IMR-90 (cell line): Measurements from ENCODE around the gene ADGRL3. TPM values are rescaled to one million over a fixed set of nuclear protein-coding genes. Genes with fewer than 3 reads are reported as not detected.

ENCODE experiments used
- ATAC-seq: fragments of 200-7000 bp; cut with Tn5 transposase; 2 replicates; pipeline ENCODE4 v1.9.1; 2020; ENCODE audit warnings: low read depth, mild to moderate bottlenecking, moderate library complexity
- BruUV-seq: library from RNA; stranded (reverse); fragments of 400-500 nt; replicated peaks from 2 replicates; lab custom pipeline; 2021; lab: Mats Ljungman, UMichigan
- CTCF ChIA-PET: fragments of 300-600 bp; formaldehyde crosslinking; extraction: SDS; loops from one replicate; lab custom pipeline; 2021; ENCODE audit warnings: antibody characterized with exemption; lab: Yijun Ruan, JAX
- POLR2A ChIA-PET: fragments of 300-600 bp; sonication (Branson Sonifier 250); formaldehyde crosslinking; loops from one replicate; lab custom pipeline; 2022; ENCODE audit warnings: antibody characterized with exemption; ENCODE audit not compliant: unreplicated experiment; lab: Charles Lee
- DNase-seq: peaks from one replicate; pipeline ENCODE4 v3.0.0; 2013
- H2AFZ ChIP-seq: replicated peaks from 2 replicates; pipeline ENCODE3; 2013; ENCODE audit warnings: low read length, mild to moderate bottlenecking; ENCODE audit not compliant: poor library complexity
- H2AK5ac ChIP-seq: 2 replicates; pipeline ENCODE4 v1.6.1; 2013; ENCODE audit warnings: low read depth, low read length, inconsistent platforms
- H2AK9ac ChIP-seq: replicated peaks from 2 replicates; pipeline ENCODE3; 2013; ENCODE audit warnings: mild to moderate bottlenecking, low read depth, low read length, moderate library complexity; ENCODE audit not compliant: poor library complexity
- H2BK120ac ChIP-seq: 2 replicates; pipeline ENCODE4 v1.6.1; 2013; ENCODE audit warnings: low read depth, low read length, inconsistent platforms
- H2BK15ac ChIP-seq: 3 replicates; pipeline ENCODE4 v1.6.1; 2013; ENCODE audit warnings: low read depth, low read length, inconsistent platforms
- H2BK20ac ChIP-seq: 2 replicates; pipeline ENCODE4 v1.6.1; 2013; ENCODE audit warnings: low read depth, mild to moderate bottlenecking, inconsistent platforms, low read length, moderate library complexity
- H2BK5ac ChIP-seq: 2 replicates; pipeline ENCODE4 v1.6.1; 2013; ENCODE audit warnings: mild to moderate bottlenecking, low read depth, low read length, inconsistent platforms; ENCODE audit not compliant: poor library complexity, severe bottlenecking
- H3K14ac ChIP-seq: replicated peaks from 2 replicates; pipeline ENCODE4 v1.6.1; 2013; ENCODE audit warnings: low read depth, low read length, inconsistent platforms
- H3K18ac ChIP-seq: 2 replicates; pipeline ENCODE4 v1.6.1; 2013; ENCODE audit warnings: low read depth, low read length, control low read depth
- H3K23ac ChIP-seq: 2 replicates; pipeline ENCODE4 v1.6.1; 2013; ENCODE audit warnings: low read depth, low read length, inconsistent platforms
- H3K27ac ChIP-seq: 2 replicates; pipeline ENCODE4 v1.5.1; 2013; ENCODE audit warnings: mild to moderate bottlenecking, control low read depth, low read length; ENCODE audit not compliant: insufficient read depth
- H3K27me3 ChIP-seq: 2 replicates; pipeline ENCODE4 v1.6.1; 2013; ENCODE audit warnings: low read length; ENCODE audit not compliant: control insufficient read depth, insufficient read depth
- H3K36me3 ChIP-seq: 2 replicates; pipeline ENCODE4 v1.6.1; 2013; ENCODE audit warnings: low read length, mixed read lengths; ENCODE audit not compliant: control insufficient read depth, insufficient read depth
- H3K4ac ChIP-seq: 2 replicates; pipeline ENCODE4 v1.6.1; 2013; ENCODE audit warnings: low read depth, low read length, inconsistent platforms
- H3K4me1 ChIP-seq: 2 replicates; pipeline ENCODE4 v1.6.1; 2013; ENCODE audit warnings: low read length, mixed read lengths; ENCODE audit not compliant: control insufficient read depth, insufficient read depth
- H3K4me2 ChIP-seq: 2 replicates; pipeline ENCODE4 v1.6.1; 2013; ENCODE audit warnings: low read depth, mild to moderate bottlenecking, control low read depth, low read length, moderate library complexity
- H3K4me3 ChIP-seq: 2 replicates; pipeline ENCODE4 v1.5.1; 2013; ENCODE audit warnings: low read depth, mild to moderate bottlenecking, control low read depth, low read length, moderate library complexity; ENCODE audit not compliant: insufficient read depth
- H3K56ac ChIP-seq: 2 replicates; pipeline ENCODE4 v1.6.1; 2013; ENCODE audit warnings: low read length, inconsistent platforms; ENCODE audit not compliant: insufficient read depth; ENCODE audit errors: extremely low read depth
- H3K79me1 ChIP-seq, 2 experiments: 2 replicates each; pipeline ENCODE4 v1.6.1; 2013; ENCODE audit warnings: low read length in 2 of 2, inconsistent platforms in 1 of 2, low read depth in 1 of 2
- H3K9ac ChIP-seq: 2 replicates; pipeline ENCODE4 v1.6.1; 2013; ENCODE audit warnings: low read depth, low read length, control low read depth
- H3K9me1 ChIP-seq: 2 replicates; pipeline ENCODE4 v1.6.1; 2013; ENCODE audit warnings: low read length, inconsistent platforms; ENCODE audit not compliant: insufficient read depth
- H3K9me3 ChIP-seq: 2 replicates; pipeline ENCODE4 v1.6.1; 2013; ENCODE audit warnings: low read length; ENCODE audit not compliant: control insufficient read depth, insufficient read depth
- H4K20me1 ChIP-seq: 2 replicates; pipeline ENCODE4 v1.6.1; 2013; ENCODE audit warnings: low read length, inconsistent platforms; ENCODE audit not compliant: insufficient read depth
- H4K5ac ChIP-seq: 2 replicates; pipeline ENCODE4 v1.6.1; 2013; ENCODE audit warnings: mild to moderate bottlenecking, low read depth, low read length, control low read depth
- H4K8ac ChIP-seq, 2 experiments: 2 replicates each; pipeline ENCODE4 v1.6.1; 2013; ENCODE audit warnings: low read depth in 2 of 2, low read length in 2 of 2, control low read depth in 1 of 2, inconsistent platforms in 1 of 2
- H4K91ac ChIP-seq: 2 replicates; pipeline ENCODE4 v1.6.1; 2013; ENCODE audit warnings: low read depth, low read length, inconsistent platforms; ENCODE audit not compliant: insufficient read depth
- BHLHE40 ChIP-seq: fragments of 150-350 bp; IDR thresholded peaks from 2 replicates; pipeline ENCODE4 v1.6.1; 2016; ENCODE audit warnings: mild to moderate bottlenecking, low read depth, low read length
- CEBPB ChIP-seq: IDR thresholded peaks from 2 replicates; pipeline ENCODE4 v1.6.1; 2012; ENCODE audit warnings: low read depth, low read length, improper control_type of control experiment
- CHD1 ChIP-seq: IDR thresholded peaks from 2 replicates; pipeline ENCODE4 v1.6.1; 2012; ENCODE audit warnings: low read depth, low read length, improper control_type of control experiment
- FOS ChIP-seq: fragments of 150-350 bp; IDR thresholded peaks from 2 replicates; pipeline ENCODE4 v1.6.1; 2016; ENCODE audit warnings: low read depth, low read length
- MAFK ChIP-seq: IDR thresholded peaks from 2 replicates; pipeline ENCODE4 v1.6.1; 2012; ENCODE audit warnings: low read depth, low read length, improper control_type of control experiment
- MAZ ChIP-seq: IDR thresholded peaks from 2 replicates; pipeline ENCODE4 v1.6.1; 2012; ENCODE audit warnings: low read depth, mild to moderate bottlenecking, low read length, improper control_type of control experiment, moderate library complexity, borderline replicate concordance
- MXI1 ChIP-seq: IDR thresholded peaks from 2 replicates; pipeline ENCODE4 v1.6.1; 2012; ENCODE audit warnings: low read depth, mild to moderate bottlenecking, low read length, moderate library complexity, borderline replicate concordance
- NFE2L2 ChIP-seq: fragments of 150-350 bp; IDR thresholded peaks from 2 replicates; pipeline ENCODE4 v1.6.1; 2016; ENCODE audit warnings: low read depth, mild to moderate bottlenecking, low read length
- POLR2A ChIP-seq: IDR thresholded peaks from 2 replicates; pipeline ENCODE4 v1.6.1; 2012; ENCODE audit warnings: mild to moderate bottlenecking, low read depth, low read length
- RAD21 ChIP-seq: IDR thresholded peaks from 2 replicates; pipeline ENCODE4 v1.6.1; 2012; ENCODE audit warnings: low read length, improper control_type of control experiment
- RCOR1 ChIP-seq: IDR thresholded peaks from 2 replicates; pipeline ENCODE4 v1.6.1; 2012; ENCODE audit warnings: mild to moderate bottlenecking, low read length, improper control_type of control experiment; ENCODE audit not compliant: insufficient replicate concordance
- RFX5 ChIP-seq: IDR thresholded peaks from 2 replicates; pipeline ENCODE4 v1.8.0; 2012; ENCODE audit warnings: low read depth, mild to moderate bottlenecking, low read length, moderate library complexity
- SMC3 ChIP-seq: fragments of 150-350 bp; IDR thresholded peaks from 2 replicates; pipeline ENCODE4 v1.6.1; 2016; ENCODE audit warnings: low read depth, mild to moderate bottlenecking, antibody characterized with exemption, low read length, moderate library complexity
- WGBS, 2 experiments: methylation state at CpG; one replicate each; pipeline versions ENCODE4 v1.1.5 to v1.1.7; 2013; ENCODE audit warnings: missing lambda C conversion rate in 2 of 2; ENCODE audit not compliant: insufficient read length in 1 of 2; ENCODE audit errors: extremely low coverage in 2 of 2; 5-methylcytosine and 5-hydroxymethylcytosine counted together
- dilution Hi-C: fragments of 300-500 bp; cut with HindIII; formaldehyde crosslinking; loops from one replicate; pipeline ENCODE4 v1.14.3; 2018; ENCODE audit warnings: low sequenced_read_pairs; ENCODE audit not compliant: unreplicated experiment
- in situ Hi-C: fragments of 300-500 bp; cut with MboI; formaldehyde crosslinking; loops from 3 replicates; pipeline ENCODE4 v1.14.3; 2019; ENCODE audit warnings: low sequenced_read_pairs, inconsistent platforms, mixed read lengths
- intact Hi-C: fragments of 100-400 bp; cut with micrococcal nuclease; formaldehyde crosslinking; loops from 2 replicates; pipeline ENCODE4 v1.10.0; 2022
- polyA plus RNA-seq, 3 experiments: library from polyadenylated mRNA; depleted of rRNA; stranded (reverse); fragments of >200 nt; gene quantifications; 2 replicates each; pipeline ENCODE4 v1.2.3, GENCODE V29; 2012; ENCODE audit warnings: low replicate concordance in 1 of 3
- total RNA-seq: library from RNA; depleted of rRNA; stranded (reverse); fragments of >200 nt; gene quantifications from 2 replicates; pipeline ENCODE4 v1.2.3, GENCODE V29; 2012
- TF ChIP-seq, protein P1 (sequence below): fragments of 150-350 bp; IDR thresholded peaks from 2 replicates; pipeline ENCODE4 v1.6.1; 2016; ENCODE audit warnings: low read depth, mild to moderate bottlenecking, low read length, moderate library complexity, borderline replicate concordance
- TF ChIP-seq, protein P2 (sequence below): fragments of 150-350 bp; IDR thresholded peaks from 2 replicates; pipeline ENCODE4 v1.6.1; 2017; ENCODE audit warnings: mild to moderate bottlenecking, antibody characterized with exemption, low read length, low read depth
- TF ChIP-seq, protein P3 (sequence below): conservative IDR thresholded peaks from 2 replicates; pipeline ENCODE4 v1.5.1; 2012; ENCODE audit warnings: mild to moderate bottlenecking, low read depth, low read length, improper control_type of control experiment

Gene ADGRL3
- total and polyA plus RNA-seq, 2 of the 4 experiments (the other 2 are of a cell fraction) = 0.46 to 2.5 TPM

DNA sequence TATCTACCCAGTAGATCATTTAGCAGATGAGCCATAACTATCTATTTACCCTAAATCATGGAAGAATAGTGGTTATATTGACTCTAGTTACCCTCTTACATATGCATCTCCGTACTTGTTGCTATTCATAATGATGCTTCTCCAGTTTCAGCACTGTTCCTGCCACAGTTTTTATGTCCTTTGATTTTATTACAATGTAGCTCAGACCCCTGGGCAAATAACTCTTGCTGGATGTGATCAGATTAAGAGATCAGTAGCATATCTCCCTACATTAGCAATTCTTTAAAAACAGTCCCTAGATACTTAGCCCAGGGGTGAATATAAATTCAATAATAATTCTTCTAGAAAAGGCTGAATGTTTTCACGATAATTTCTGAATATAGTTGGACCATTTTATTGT is 696.5 kb downstream of the ADGRL3 start:
- H2AFZ ChIP-seq = no peak overlapping the region
- no peaks in the 10 kb centered on the region for H3K79me1 ChIP-seq
- H3K18ac ChIP-seq = no peak overlapping the region
- H4K20me1 ChIP-seq = no peaks in the 10 kb centered on the region
- no peak overlapping the region for H3K4ac ChIP-seq
- ATAC-seq (no peak), DNase-seq (no peak)
- no peak overlapping the region for H2AK5ac ChIP-seq
- intact Hi-C loops (no loop called here), dilution Hi-C loops (no loop called here), in situ Hi-C loops (no loop called here)
- H2BK5ac ChIP-seq = no peak overlapping the region
- H3K4me1 ChIP-seq = no peaks in the 10 kb centered on the region
- H2AK9ac ChIP-seq = no peak overlapping the region
- H4K8ac ChIP-seq = no peak overlapping the region
- H3K27me3 ChIP-seq = no peaks in the 10 kb centered on the region
- no peak overlapping the region for H3K14ac ChIP-seq
- H2BK120ac ChIP-seq = no peak overlapping the region
- no peaks in the 10 kb centered on the region for H3K36me3 ChIP-seq
- H3K56ac ChIP-seq = no peak overlapping the region
- H4K91ac ChIP-seq = no peak overlapping the region
- POLR2A ChIA-PET = no interaction called here
- no peaks in the 10 kb centered on the region for H3K9me3 ChIP-seq
- no peak overlapping the region for H3K9ac ChIP-seq
- CTCF ChIA-PET = interaction anchor here (0.6 kb wide), 1 partner anchor 166 kb away, joined by 5 read pairs; no protein-coding TSS in a partner anchor
- H3K23ac ChIP-seq = no peak overlapping the region
- H4K5ac ChIP-seq = no peak overlapping the region
- H3K27ac ChIP-seq = no peak overlapping the region
- no CpG with 5 or more reads among the region's 2 CpGs for WGBS, 2 experiments
- no TSS peak for BruUV-seq
- no peak overlapping the region for H2BK20ac ChIP-seq
- no peak overlapping the region for H3K4me3 ChIP-seq
- H3K4me2 ChIP-seq = no peak overlapping the region
- H3K9me1 ChIP-seq = no peaks in the 10 kb centered on the region
- no peak for TF ChIP-seq CEBPB
- TF ChIP-seq CHD1 = no peak
- TF ChIP-seq, protein P1, sequence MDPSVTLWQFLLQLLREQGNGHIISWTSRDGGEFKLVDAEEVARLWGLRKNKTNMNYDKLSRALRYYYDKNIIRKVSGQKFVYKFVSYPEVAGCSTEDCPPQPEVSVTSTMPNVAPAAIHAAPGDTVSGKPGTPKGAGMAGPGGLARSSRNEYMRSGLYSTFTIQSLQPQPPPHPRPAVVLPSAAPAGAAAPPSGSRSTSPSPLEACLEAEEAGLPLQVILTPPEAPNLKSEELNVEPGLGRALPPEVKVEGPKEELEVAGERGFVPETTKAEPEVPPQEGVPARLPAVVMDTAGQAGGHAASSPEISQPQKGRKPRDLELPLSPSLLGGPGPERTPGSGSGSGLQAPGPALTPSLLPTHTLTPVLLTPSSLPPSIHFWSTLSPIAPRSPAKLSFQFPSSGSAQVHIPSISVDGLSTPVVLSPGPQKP = no peak
- no peak for TF ChIP-seq POLR2A
- TF ChIP-seq RFX5 = no peak
- no peak for TF ChIP-seq SMC3
- TF ChIP-seq, protein P2, sequence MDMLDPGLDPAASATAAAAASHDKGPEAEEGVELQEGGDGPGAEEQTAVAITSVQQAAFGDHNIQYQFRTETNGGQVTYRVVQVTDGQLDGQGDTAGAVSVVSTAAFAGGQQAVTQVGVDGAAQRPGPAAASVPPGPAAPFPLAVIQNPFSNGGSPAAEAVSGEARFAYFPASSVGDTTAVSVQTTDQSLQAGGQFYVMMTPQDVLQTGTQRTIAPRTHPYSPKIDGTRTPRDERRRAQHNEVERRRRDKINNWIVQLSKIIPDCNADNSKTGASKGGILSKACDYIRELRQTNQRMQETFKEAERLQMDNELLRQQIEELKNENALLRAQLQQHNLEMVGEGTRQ = no peak
- no peak for TF ChIP-seq BHLHE40
- TF ChIP-seq RCOR1 = no peak
- TF ChIP-seq NFE2L2 = no peak
- no peak for TF ChIP-seq FOS
- TF ChIP-seq MXI1 = no peak
- no peak for TF ChIP-seq RAD21
- TF ChIP-seq, protein P3, sequence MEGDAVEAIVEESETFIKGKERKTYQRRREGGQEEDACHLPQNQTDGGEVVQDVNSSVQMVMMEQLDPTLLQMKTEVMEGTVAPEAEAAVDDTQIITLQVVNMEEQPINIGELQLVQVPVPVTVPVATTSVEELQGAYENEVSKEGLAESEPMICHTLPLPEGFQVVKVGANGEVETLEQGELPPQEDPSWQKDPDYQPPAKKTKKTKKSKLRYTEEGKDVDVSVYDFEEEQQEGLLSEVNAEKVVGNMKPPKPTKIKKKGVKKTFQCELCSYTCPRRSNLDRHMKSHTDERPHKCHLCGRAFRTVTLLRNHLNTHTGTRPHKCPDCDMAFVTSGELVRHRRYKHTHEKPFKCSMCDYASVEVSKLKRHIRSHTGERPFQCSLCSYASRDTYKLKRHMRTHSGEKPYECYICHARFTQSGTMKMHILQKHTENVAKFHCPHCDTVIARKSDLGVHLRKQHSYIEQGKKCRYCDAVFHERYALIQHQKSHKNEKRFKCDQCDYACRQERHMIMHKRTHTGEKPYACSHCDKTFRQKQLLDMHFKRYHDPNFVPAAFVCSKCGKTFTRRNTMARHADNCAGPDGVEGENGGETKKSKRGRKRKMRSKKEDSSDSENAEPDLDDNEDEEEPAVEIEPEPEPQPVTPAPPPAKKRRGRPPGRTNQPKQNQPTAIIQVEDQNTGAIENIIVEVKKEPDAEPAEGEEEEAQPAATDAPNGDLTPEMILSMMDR = no peak
- TF ChIP-seq MAZ = no peak
- TF ChIP-seq MAFK = no peak
- no peak overlapping the region for H2BK15ac ChIP-seq
